ENCODE results near the gene RABL6. TPM values are rescaled to one million over a fixed set of nuclear protein-coding genes. Genes with fewer than 3 reads are reported as not detected.
"Not testable (repeated sequence)": the region's sequence is repeated elsewhere in the genome, so short reads cannot be mapped to it uniquely, and the experiment has no call there.

The RABL6 gene
- polyA plus RNA-seq, 6 donors from 2014 or later, result 3.8 to 16.8 (median 9.7) TPM

GRCh38 chr9:136784249-136784996 is 23.3 kb upstream of the RABL6 start:
- DNase-seq, result no peak
- no peaks in the 10 kb centered on the region for H3K36me3 Mint-ChIP-seq
- H3K9me3 Mint-ChIP-seq, result no peaks in the 10 kb centered on the region
- H3K4me3 Mint-ChIP-seq, result no peak overlapping the region
- H3K27ac Mint-ChIP-seq, result peak overlapping the region in 1 of 6 donors; percentile 14
- ATAC-seq (ENCODE audit: low read depth in 2 of 2), result peak; percentile 34 to 38
- peaks cover 0 to 9% (median under 1%) of the 10 kb centered on the region in 3 donors for H3K27me3 Mint-ChIP-seq
- peaks cover 8 to 15% (median 12%) of the 10 kb centered on the region in 3 donors for H3K4me1 Mint-ChIP-seq

GRCh38 chr9:136784997-136785361 is 22.8 kb upstream of the RABL6 start:
- ATAC-seq (ENCODE audit: low read depth in 2 of 2) (no peak), DNase-seq (no peak)
- no peaks in the 10 kb centered on the region for H3K9me3 Mint-ChIP-seq
- H3K4me1 Mint-ChIP-seq, result peaks cover 8 to 15% (median 12%) of the 10 kb centered on the region in 3 donors
- no peaks in the 10 kb centered on the region for H3K36me3 Mint-ChIP-seq
- peak overlapping the region in 1 of 6 donors; percentile 25 for H3K27ac Mint-ChIP-seq
- peaks cover 0 to 7% (median 0%) of the 10 kb centered on the region in 3 donors for H3K27me3 Mint-ChIP-seq
- no peak overlapping the region for H3K4me3 Mint-ChIP-seq

- not testable (repeated sequence) for H3K36me3 Mint-ChIP-seq; H3K27me3 Mint-ChIP-seq; DNase-seq; H3K4me3 Mint-ChIP-seq; H3K9me3 Mint-ChIP-seq; ATAC-seq (ENCODE audit: low read depth in 2 of 2)
- peak overlapping the region in 2 of 6 donors; percentile 74 to 83 for H3K27ac Mint-ChIP-seq
- peaks cover 8 to 15% (median 12%) of the 10 kb centered on the region in 3 donors for H3K4me1 Mint-ChIP-seq
Observed at GRCh38 chr9:136785565-136786355, 22.0 kb upstream of the RABL6 start.

- DNase-seq, result no peak
- Mint-ChIP-seq H3K27ac (no peak overlapping the region), H3K36me3 (no peaks in the 10 kb centered on the region), H3K27me3 (no peaks in the 10 kb centered on the region), H3K4me3 (no peak overlapping the region), H3K4me1 (peaks cover 8 to 15% (median 12%) of the 10 kb centered on the region in 3 donors), H3K9me3 (no peaks in the 10 kb centered on the region)
- ATAC-seq (ENCODE audit: low read depth in 2 of 2), result no peak
Observed at GRCh38 chr9:136786451-136786850, 21.3 kb upstream of the RABL6 start.

GRCh38 chr9:136786983-136787382 is 20.8 kb upstream of the RABL6 start:
- H3K27me3 Mint-ChIP-seq; H3K9me3 Mint-ChIP-seq; ATAC-seq (ENCODE audit: low read depth in 2 of 2); DNase-seq; H3K4me3 Mint-ChIP-seq; H3K36me3 Mint-ChIP-seq; H3K27ac Mint-ChIP-seq: not testable (repeated sequence)
- H3K4me1 Mint-ChIP-seq, result peaks cover 11 to 16% (median 12%) of the 10 kb centered on the region in 3 donors

- Mint-ChIP-seq H3K36me3 (no peaks in the 10 kb centered on the region), H3K4me3 (peak overlapping the region in 1 of 8 donors; percentile 49), H3K27ac (peak overlapping the region in 4 of 6 donors; percentile 0 to 93 (median 78)), H3K27me3 (no peaks in the 10 kb centered on the region), H3K4me1 (peaks cover 12 to 20% (median 14%) of the 10 kb centered on the region in 3 donors), H3K9me3 (no peaks in the 10 kb centered on the region)
- no peak for ATAC-seq (ENCODE audit: low read depth in 2 of 2)
- DNase-seq, result peak; percentile 76
Observed at GRCh38 chr9:136787690-136788400, 19.9 kb upstream of the RABL6 start.

GRCh38 chr9:136788644-136789522 is 18.9 kb upstream of the RABL6 start:
- not testable (repeated sequence) for H3K36me3 Mint-ChIP-seq; DNase-seq; H3K27ac Mint-ChIP-seq; H3K9me3 Mint-ChIP-seq; H3K27me3 Mint-ChIP-seq; ATAC-seq (ENCODE audit: low read depth in 2 of 2)
- H3K4me1 Mint-ChIP-seq, result peaks cover 12 to 20% (median 19%) of the 10 kb centered on the region in 3 donors
- H3K4me3 Mint-ChIP-seq, result peak overlapping the region in 2 of 8 donors; percentile 49 to 53

- Mint-ChIP-seq H3K27ac (peak overlapping the region in 1 of 6 donors; percentile 22), H3K4me3 (no peak overlapping the region), H3K27me3 (no peaks in the 10 kb centered on the region), H3K9me3 (no peaks in the 10 kb centered on the region), H3K4me1 (peaks cover 12 to 18% (median 15%) of the 10 kb centered on the region in 3 donors), H3K36me3 (no peaks in the 10 kb centered on the region)
- no peak for DNase-seq
- ATAC-seq (ENCODE audit: low read depth in 2 of 2), result no peak
Observed at GRCh38 chr9:136789523-136789937, 18.2 kb upstream of the RABL6 start.

GRCh38 chr9:136790640-136791515 is 16.9 kb upstream of the RABL6 start, which contains the start of gene TMEM141:
Gene TMEM141, plus strand, starts transcription at chr9:136791344. Its CDS starts 27 bp downstream, at chr9:136791371.
- no peaks in the 10 kb centered on the region for H3K36me3 Mint-ChIP-seq
- peak within 1 kb of the TSS; percentile 96 to 99 (median 99) for H3K27ac Mint-ChIP-seq
- no peaks in the 10 kb centered on the region for H3K27me3 Mint-ChIP-seq
- DNase-seq (peak; percentile 99), ATAC-seq (ENCODE audit: low read depth in 2 of 2) (peak; percentile 82 to 83)
- peak within 1 kb of the TSS; percentile 77 to 92 (median 88) for H3K4me3 Mint-ChIP-seq
- H3K4me1 Mint-ChIP-seq, result peaks cover 12 to 15% (median 14%) of the 10 kb centered on the region in 3 donors
- no peaks in the 10 kb centered on the region for H3K9me3 Mint-ChIP-seq

- ATAC-seq (ENCODE audit: low read depth in 2 of 2) (peak; percentile 32 to 41), DNase-seq (peak; percentile 73)
- peak overlapping the region; percentile 77 to 92 (median 88) for H3K4me3 Mint-ChIP-seq
- H3K27me3 Mint-ChIP-seq, result no peaks in the 10 kb centered on the region
- H3K9me3 Mint-ChIP-seq, result no peaks in the 10 kb centered on the region
- peak overlapping the region; percentile 96 to 99 (median 99) for H3K27ac Mint-ChIP-seq
- peaks cover 12 to 15% (median 14%) of the 10 kb centered on the region in 3 donors for H3K4me1 Mint-ChIP-seq
- H3K36me3 Mint-ChIP-seq, result no peaks in the 10 kb centered on the region
Observed at GRCh38 chr9:136791516-136792276, 16.1 kb upstream of the RABL6 start.

Measured in naive B cell (primary cell).